HepG2 (cell line): ENCODE results near the gene FANCD2. TPM values are rescaled to one million over a fixed set of nuclear protein-coding genes. Genes with fewer than 3 reads are reported as not detected.

ENCODE experiments used
- CBX1 ChIP-seq: IDR thresholded peaks from one replicate; pipeline ENCODE4 v1.6.1; 2016; ENCODE audit warnings: antibody characterized with exemption, low read depth
- CHCHD3 ChIP-seq: sonication (generic); formaldehyde crosslinking; IDR thresholded peaks from 2 replicates; pipeline ENCODE4 v1.8.0; 2022; ENCODE audit warnings: mild to moderate bottlenecking, missing genetic modification reagents, moderate library complexity
- FOXA3 ChIP-seq: IDR thresholded peaks from 2 replicates; pipeline ENCODE4 v1.6.1; 2016; ENCODE audit warnings: missing genetic modification reagents, missing compliant biosample characterization
- MAFK ChIP-seq, 2 experiments: IDR thresholded peaks in 1 of 2; conservative IDR thresholded peaks in 1 of 2; 2 replicates each; pipeline ENCODE4 v1.6.1; 2011; ENCODE audit warnings: improper control_type of control experiment in 2 of 2, low read length in 2 of 2
- MED13 ChIP-seq: sonication (generic); formaldehyde crosslinking; IDR thresholded peaks from 2 replicates; pipeline ENCODE4 v1.5.0; 2020; ENCODE audit warnings: missing genetic modification reagents
- RAD21 ChIP-seq: fragments of 450-650 bp; formaldehyde crosslinking; IDR thresholded peaks from 2 replicates; pipeline ENCODE4 v1.5.0; 2020; ENCODE audit warnings: mild to moderate bottlenecking
- RARG ChIP-seq: sonication (generic); formaldehyde crosslinking; IDR thresholded peaks from 2 replicates; pipeline ENCODE4 v1.4.0; 2020; ENCODE audit warnings: low read depth, mild to moderate bottlenecking, missing genetic modification reagents
- RBM22 ChIP-seq: fragments of 200-400 bp; formaldehyde crosslinking; optimal IDR thresholded peaks from 2 replicates; pipeline ENCODE3; 2017; ENCODE audit warnings: mild to moderate bottlenecking, low read length, moderate library complexity
- SALL1 ChIP-seq: sonication (generic); formaldehyde crosslinking; IDR thresholded peaks from 2 replicates; pipeline ENCODE4 v1.8.0; 2022; ENCODE audit warnings: mild to moderate bottlenecking, missing genetic modification reagents
- SIN3B ChIP-seq: fragments of 150-350 bp; IDR thresholded peaks from 2 replicates; pipeline ENCODE4 v1.6.1; 2014; ENCODE audit warnings: low read length
- SOX6 ChIP-seq, 2 experiments: fragments of 450-650 bp in 1 of 2; sonication (generic) in 1 of 2; formaldehyde crosslinking in 1 of 2; IDR thresholded peaks; 2 replicates each; pipeline versions ENCODE4 v1.4.0 to v1.6.1; 2017 to 2020; ENCODE audit warnings: antibody characterized with exemption in 1 of 2, mild to moderate bottlenecking in 1 of 2, missing genetic modification reagents in 1 of 2
- SP5 ChIP-seq: IDR thresholded peaks from 2 replicates; pipeline ENCODE4 v1.6.1; 2016; ENCODE audit warnings: low read depth, borderline replicate concordance
- ZBTB3 ChIP-seq: sonication (generic); formaldehyde crosslinking; IDR thresholded peaks from 2 replicates; pipeline ENCODE4 v1.4.0; 2020; ENCODE audit warnings: low read depth, mild to moderate bottlenecking, moderate library complexity, missing genetic modification reagents, borderline replicate concordance
- ZNF180 ChIP-seq: sonication (generic); formaldehyde crosslinking; IDR thresholded peaks from 2 replicates; pipeline ENCODE4 v1.4.0; 2020; ENCODE audit warnings: low read depth, missing genetic modification reagents, borderline replicate concordance
- ZNF446 ChIP-seq: sonication (generic); formaldehyde crosslinking; IDR thresholded peaks from 2 replicates; pipeline ENCODE4 v1.5.0; 2020; ENCODE audit warnings: mild to moderate bottlenecking, missing genetic modification reagents
- ZSCAN12 ChIP-seq: sonication (generic); formaldehyde crosslinking; IDR thresholded peaks from 2 replicates; pipeline ENCODE4 v1.9.0; 2021; ENCODE audit warnings: mild to moderate bottlenecking, missing genetic modification reagents
- polyA plus RNA-seq, 8 experiments: library from polyadenylated mRNA; depleted of rRNA in 3 of 8; stranded (reverse) in 7 of 8; unstranded in 1 of 8; fragments of >200 nt; fragmentation: Illumina TruSeq in 4 of 8; extraction: Trizol in 4 of 8; gene quantifications; 2 replicates each; pipeline versions ENCODE4 v1.2.1 to v1.2.3, GENCODE V29; 2011 to 2016; ENCODE audit warnings: low read depth in 4 of 8, missing spikeins in 1 of 8, mixed read lengths in 1 of 8; ENCODE audit not compliant: insufficient read depth in 1 of 8
- total RNA-seq, 5 experiments: library from RNA; depleted of rRNA; stranded (reverse); fragments of >200 nt; fragmentation: Illumina TruSeq; extraction: Trizol; gene quantifications; 2 replicates each; pipeline ENCODE4 v1.2.3, GENCODE V29; 2016; ENCODE audit warnings: low read depth in 1 of 5
- TF ChIP-seq, protein P1 (sequence below): IDR thresholded peaks from 2 replicates; pipeline ENCODE4 v1.6.1; 2018; ENCODE audit warnings: missing genetic modification reagents, mild to moderate bottlenecking, missing compliant biosample characterization
- TF ChIP-seq, protein P2 (sequence below): IDR thresholded peaks from 2 replicates; pipeline ENCODE4 v1.6.1; 2012; ENCODE audit warnings: low read depth, low read length, improper control_type of control experiment
- TF ChIP-seq, protein P3 (sequence below): IDR thresholded peaks from 2 replicates; pipeline ENCODE4 v1.6.1; 2016; ENCODE audit warnings: low read depth, borderline replicate concordance
- TF ChIP-seq, protein P4 (sequence below), 2 experiments: IDR thresholded peaks; 2 replicates each; pipeline ENCODE4 v1.6.1; 2011 to 2012; ENCODE audit warnings: low read length in 2 of 2, borderline replicate concordance in 1 of 2, low read depth in 1 of 2, mild to moderate bottlenecking in 1 of 2, moderate library complexity in 1 of 2
- TF ChIP-seq, protein P5 (sequence below): sonication (generic); formaldehyde crosslinking; IDR thresholded peaks from 2 replicates; pipeline ENCODE4 v1.4.0; 2020; ENCODE audit warnings: mild to moderate bottlenecking, missing genetic modification reagents

FANCD2 gene
- total and polyA plus RNA-seq, 2 of the 13 experiments (the other 11 are each of a cell fraction or from before 2014, with no cell fraction given) = 10.1 to 42.0 TPM

DNA sequence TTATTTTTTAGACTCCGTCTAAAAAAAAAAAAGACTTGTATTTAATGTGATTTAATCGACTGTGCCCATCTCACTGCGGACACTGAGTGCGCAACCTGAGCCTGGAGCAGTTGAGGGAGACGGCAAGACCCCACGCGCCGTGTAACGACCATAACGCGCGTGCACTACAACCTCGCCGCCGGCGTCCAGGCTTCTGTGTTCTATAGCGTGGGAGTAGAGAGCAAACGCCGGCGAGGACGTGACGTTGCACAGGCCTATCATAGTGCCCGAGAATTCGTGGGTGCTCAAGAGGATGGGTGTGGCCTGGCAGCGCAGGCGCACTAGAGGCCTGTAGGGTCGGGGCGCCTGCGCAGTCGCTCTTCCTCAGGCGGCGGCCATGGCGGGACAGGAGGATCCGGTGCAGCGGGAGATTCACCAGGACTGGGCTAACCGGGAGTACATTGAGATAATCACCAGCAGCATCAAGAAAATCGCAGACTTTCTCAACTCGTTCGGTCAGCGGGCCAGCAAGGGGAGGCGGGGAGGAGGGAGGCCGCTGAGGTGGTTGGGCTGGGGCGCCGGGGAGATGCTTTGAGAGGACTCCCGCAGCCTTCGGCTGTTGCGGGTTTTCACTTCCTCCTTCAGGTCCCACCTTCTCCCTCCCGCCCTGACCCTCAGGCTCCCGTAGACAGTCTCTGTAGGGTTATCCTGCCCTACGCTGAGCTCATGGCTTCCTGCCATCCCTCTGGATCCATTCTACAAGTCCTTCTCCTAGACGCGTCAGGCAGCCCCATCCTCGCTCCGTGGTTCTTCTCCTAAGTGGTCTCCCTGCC lies 89.3 kb downstream of the FANCD2 start, which contains the start of gene BRK1 (continued):
- no peak for TF ChIP-seq CHCHD3 (CRISPR knock-in tag)
- TF ChIP-seq, protein P1, sequence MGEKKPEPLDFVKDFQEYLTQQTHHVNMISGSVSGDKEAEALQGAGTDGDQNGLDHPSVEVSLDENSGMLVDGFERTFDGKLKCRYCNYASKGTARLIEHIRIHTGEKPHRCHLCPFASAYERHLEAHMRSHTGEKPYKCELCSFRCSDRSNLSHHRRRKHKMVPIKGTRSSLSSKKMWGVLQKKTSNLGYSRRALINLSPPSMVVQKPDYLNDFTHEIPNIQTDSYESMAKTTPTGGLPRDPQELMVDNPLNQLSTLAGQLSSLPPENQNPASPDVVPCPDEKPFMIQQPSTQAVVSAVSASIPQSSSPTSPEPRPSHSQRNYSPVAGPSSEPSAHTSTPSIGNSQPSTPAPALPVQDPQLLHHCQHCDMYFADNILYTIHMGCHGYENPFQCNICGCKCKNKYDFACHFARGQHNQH (CRISPR knock-in tag) = peak; percentile 37; the same call in 1 of the 2 replicates
- TF ChIP-seq, protein P2, sequence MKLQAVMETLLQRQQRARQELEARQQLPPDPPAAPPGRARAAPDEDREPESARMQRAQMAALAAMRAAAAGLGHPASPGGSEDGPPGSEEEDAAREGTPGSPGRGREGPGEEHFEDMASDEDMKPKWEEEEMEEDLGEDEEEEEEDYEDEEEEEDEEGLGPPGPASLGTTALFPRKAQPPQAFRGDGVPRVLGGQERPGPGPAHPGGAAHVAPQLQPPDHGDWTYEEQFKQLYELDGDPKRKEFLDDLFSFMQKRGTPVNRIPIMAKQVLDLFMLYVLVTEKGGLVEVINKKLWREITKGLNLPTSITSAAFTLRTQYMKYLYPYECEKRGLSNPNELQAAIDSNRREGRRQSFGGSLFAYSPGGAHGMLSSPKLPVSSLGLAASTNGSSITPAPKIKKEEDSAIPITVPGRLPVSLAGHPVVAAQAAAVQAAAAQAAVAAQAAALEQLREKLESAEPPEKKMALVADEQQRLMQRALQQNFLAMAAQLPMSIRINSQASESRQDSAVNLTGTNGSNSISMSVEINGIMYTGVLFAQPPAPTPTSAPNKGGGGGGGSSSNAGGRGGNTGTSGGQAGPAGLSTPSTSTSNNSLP = peak; percentile 42; the same call in 1 of the 2 replicates
- TF ChIP-seq, protein P3, sequence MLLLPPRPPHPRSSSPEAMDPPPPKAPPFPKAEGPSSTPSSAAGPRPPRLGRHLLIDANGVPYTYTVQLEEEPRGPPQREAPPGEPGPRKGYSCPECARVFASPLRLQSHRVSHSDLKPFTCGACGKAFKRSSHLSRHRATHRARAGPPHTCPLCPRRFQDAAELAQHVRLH (CRISPR knock-in tag) = peak; percentile 65; the same call in 1 of the 2 replicates
- TF ChIP-seq, protein P4, sequence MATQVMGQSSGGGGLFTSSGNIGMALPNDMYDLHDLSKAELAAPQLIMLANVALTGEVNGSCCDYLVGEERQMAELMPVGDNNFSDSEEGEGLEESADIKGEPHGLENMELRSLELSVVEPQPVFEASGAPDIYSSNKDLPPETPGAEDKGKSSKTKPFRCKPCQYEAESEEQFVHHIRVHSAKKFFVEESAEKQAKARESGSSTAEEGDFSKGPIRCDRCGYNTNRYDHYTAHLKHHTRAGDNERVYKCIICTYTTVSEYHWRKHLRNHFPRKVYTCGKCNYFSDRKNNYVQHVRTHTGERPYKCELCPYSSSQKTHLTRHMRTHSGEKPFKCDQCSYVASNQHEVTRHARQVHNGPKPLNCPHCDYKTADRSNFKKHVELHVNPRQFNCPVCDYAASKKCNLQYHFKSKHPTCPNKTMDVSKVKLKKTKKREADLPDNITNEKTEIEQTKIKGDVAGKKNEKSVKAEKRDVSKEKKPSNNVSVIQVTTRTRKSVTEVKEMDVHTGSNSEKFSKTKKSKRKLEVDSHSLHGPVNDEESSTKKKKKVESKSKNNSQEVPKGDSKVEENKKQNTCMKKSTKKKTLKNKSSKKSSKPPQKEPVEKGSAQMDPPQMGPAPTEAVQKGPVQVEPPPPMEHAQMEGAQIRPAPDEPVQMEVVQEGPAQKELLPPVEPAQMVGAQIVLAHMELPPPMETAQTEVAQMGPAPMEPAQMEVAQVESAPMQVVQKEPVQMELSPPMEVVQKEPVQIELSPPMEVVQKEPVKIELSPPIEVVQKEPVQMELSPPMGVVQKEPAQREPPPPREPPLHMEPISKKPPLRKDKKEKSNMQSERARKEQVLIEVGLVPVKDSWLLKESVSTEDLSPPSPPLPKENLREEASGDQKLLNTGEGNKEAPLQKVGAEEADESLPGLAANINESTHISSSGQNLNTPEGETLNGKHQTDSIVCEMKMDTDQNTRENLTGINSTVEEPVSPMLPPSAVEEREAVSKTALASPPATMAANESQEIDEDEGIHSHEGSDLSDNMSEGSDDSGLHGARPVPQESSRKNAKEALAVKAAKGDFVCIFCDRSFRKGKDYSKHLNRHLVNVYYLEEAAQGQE (IDR thresholded peaks at IDR 0.05; ENCODE audit: borderline replicate concordance in 1 of 2, low read depth in 1 of 2, low read length in 2 of 2) = peak in 1 of 2 experiments; percentile 43; a peak in 1 of 4 replicates
- 0 out of 2 replicates have a peak, but pooled peaks have one; percentile 25 for TF ChIP-seq FOXA3 (CRISPR knock-in tag)
- 0 out of 2 replicates have a peak, but pooled peaks have one; percentile 42 for TF ChIP-seq ZSCAN12 (CRISPR knock-in tag)
- no peak for TF ChIP-seq ZBTB3
- no peak for TF ChIP-seq RBM22
- TF ChIP-seq MAFK (conservative IDR thresholded peaks at IDR 0.05 in 1 of 2, IDR thresholded peaks at IDR 0.05 in 1 of 2; ENCODE audit: low read length in 2 of 2) = no peak
- peak; percentile 89 for TF ChIP-seq SALL1 (CRISPR knock-in tag)
- peak; percentile 91 for TF ChIP-seq ZNF446 (CRISPR knock-in tag)
- TF ChIP-seq, protein P5, sequence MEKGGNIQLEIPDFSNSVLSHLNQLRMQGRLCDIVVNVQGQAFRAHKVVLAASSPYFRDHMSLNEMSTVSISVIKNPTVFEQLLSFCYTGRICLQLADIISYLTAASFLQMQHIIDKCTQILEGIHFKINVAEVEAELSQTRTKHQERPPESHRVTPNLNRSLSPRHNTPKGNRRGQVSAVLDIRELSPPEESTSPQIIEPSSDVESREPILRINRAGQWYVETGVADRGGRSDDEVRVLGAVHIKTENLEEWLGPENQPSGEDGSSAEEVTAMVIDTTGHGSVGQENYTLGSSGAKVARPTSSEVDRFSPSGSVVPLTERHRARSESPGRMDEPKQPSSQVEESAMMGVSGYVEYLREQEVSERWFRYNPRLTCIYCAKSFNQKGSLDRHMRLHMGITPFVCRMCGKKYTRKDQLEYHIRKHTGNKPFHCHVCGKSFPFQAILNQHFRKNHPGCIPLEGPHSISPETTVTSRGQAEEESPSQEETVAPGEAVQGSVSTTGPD (CRISPR knock-in tag) = no peak
- no peak for TF ChIP-seq SIN3B
- TF ChIP-seq SOX6 (IDR thresholded peaks at IDR 0.05) = no peak
- no peak for TF ChIP-seq SOX6 (CRISPR knock-in tag; IDR thresholded peaks at IDR 0.05)
- no peak for TF ChIP-seq RARG
- no peak for TF ChIP-seq SP5 (CRISPR knock-in tag)
- TF ChIP-seq MED13 = peak; percentile 70; the same call in 1 of the 2 replicates
- TF ChIP-seq RAD21 (CRISPR knock-in tag) = no peak
- peak; percentile 50 for TF ChIP-seq CBX1
- TF ChIP-seq ZNF180 (CRISPR knock-in tag) = no peak
